ENCODE data around the gene AXIN1. TPM values are rescaled to one million over a fixed set of nuclear protein-coding genes. Genes with fewer than 3 reads are reported as not detected.
A peak's percentile ranks its signal among the peaks of the same experiment; 100 is the strongest.

The AXIN1 gene
- total and polyA plus RNA-seq, 5 donors from 2014 or later, result 1.1 to 45.2 (median 1.7) TPM

DNA sequence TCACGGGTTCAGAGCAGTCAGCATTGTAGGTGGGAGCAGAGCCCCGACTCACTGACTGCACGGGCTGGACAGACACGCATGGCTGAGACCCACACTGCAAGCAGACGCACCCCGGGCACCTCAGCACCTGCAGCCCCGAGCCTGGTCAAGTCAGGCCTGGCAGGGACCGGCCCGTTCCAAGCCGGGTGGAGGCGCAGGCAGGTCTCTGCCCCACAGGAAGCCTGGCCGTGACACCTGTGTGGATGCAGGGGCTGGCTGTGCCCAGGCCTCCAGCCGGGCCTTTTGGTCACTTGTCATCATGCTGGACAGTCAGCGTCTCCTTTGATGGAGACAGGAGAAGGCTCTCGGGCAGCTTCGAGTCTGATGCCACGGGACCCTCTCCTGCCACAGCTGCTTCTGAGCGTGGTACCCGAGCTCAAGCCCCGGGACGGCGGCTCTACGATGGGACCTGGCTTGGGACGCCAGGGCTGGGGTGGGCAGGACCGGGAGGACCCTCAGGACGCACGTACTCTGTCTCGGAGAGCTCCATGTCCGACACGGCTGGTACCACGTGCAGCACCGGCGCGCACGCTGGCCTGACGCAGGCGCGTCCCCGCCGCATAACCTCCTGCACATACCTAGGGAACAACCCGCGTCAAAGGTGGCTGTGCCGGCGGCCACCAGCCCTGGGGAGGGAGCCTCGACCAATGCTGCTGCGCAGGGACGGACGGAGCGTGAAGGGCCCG lies 61.7 kb downstream of the AXIN1 start:
- Mint-ChIP-seq H3K27me3 (peaks cover 5% of the 10 kb centered on the region), H3K4me1 (no peaks in the 10 kb centered on the region), H3K36me3 (peaks cover 14% of the 10 kb centered on the region), H3K4me3 (no peak overlapping the region), H3K27ac (no peak overlapping the region), H3K9me3 (peaks cover 0 to 2% (median 0%) of the 10 kb centered on the region in 7 donors)
- H3K27ac ChIP-seq (ENCODE audit: insufficient read depth, low read length, poor library complexity, severe bottlenecking), result no peak overlapping the region
- peaks cover 29% of the 10 kb centered on the region for H3K36me3 ChIP-seq (ENCODE audit: control insufficient read depth, insufficient read depth, low read length)
- no peak for DNase-seq
- no peaks in the 10 kb centered on the region for H3K4me1 ChIP-seq (ENCODE audit: control insufficient read depth, insufficient read depth, low read length, poor library complexity, severe bottlenecking)
- H3K4me3 ChIP-seq (ENCODE audit: low read depth, low read length), result no peak overlapping the region
- no peak for ATAC-seq (ENCODE audit: low read depth in 2 of 2)
- no peaks in the 10 kb centered on the region for H3K27me3 ChIP-seq (ENCODE audit: control insufficient read depth, insufficient read depth, low read length)
- no peaks in the 10 kb centered on the region for H3K9me3 ChIP-seq (ENCODE audit: control insufficient read depth in 2 of 2, low read length in 2 of 2)

DNA sequence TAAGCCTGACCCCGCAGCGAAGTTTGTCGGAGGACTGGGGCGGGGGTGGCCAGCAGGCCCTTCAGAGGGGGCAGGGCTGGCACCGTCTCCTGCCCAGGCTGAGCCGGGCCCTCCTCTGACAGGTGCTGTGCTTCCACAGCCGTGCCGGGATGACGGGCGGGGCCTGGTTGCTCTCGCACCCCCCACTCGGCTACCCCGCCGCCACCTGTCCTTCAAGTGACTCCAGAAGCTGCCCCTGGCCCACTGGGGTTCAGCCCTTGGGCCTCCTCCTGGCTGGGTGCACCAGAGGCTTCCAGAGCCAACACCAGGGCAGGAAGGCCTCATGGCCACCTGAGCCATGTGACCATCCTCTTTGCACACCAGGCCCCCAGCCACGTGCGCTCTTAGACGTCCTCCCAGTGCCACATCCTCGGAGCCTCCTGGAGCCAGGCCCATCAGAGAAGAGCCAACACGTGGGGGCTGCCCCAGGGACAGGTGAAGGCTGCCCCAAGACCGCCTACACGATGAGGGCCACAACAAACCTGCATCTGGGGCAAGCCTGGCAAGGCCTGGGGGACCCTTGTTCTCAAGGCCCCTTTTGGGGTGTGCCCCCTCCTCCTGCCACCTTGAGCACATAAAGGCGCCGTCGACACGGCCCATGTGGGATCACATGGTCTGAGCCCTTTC lies 62.4 kb downstream of the AXIN1 start:
- Histone ChIP-seq H3K27me3 (ENCODE audit: control insufficient read depth, insufficient read depth, low read length) (no peaks in the 10 kb centered on the region), H3K27ac (ENCODE audit: insufficient read depth, low read length, poor library complexity, severe bottlenecking) (no peak overlapping the region), H3K4me3 (ENCODE audit: low read depth, low read length) (no peak overlapping the region), H3K4me1 (ENCODE audit: control insufficient read depth, insufficient read depth, low read length, poor library complexity, severe bottlenecking) (no peaks in the 10 kb centered on the region), H3K9me3 (ENCODE audit: control insufficient read depth in 2 of 2, low read length in 2 of 2) (no peaks in the 10 kb centered on the region), H3K36me3 (ENCODE audit: control insufficient read depth, insufficient read depth, low read length) (peaks cover 29% of the 10 kb centered on the region)
- H3K4me1 Mint-ChIP-seq, result no peaks in the 10 kb centered on the region
- H3K36me3 Mint-ChIP-seq, result peaks cover 14% of the 10 kb centered on the region
- no peak overlapping the region for H3K27ac Mint-ChIP-seq
- ATAC-seq (ENCODE audit: low read depth in 2 of 2) (no peak), DNase-seq (no peak)
- H3K9me3 Mint-ChIP-seq, result peaks cover 0 to 2% (median 0%) of the 10 kb centered on the region in 7 donors
- H3K27me3 Mint-ChIP-seq, result peaks cover 5% of the 10 kb centered on the region
- no peak overlapping the region for H3K4me3 Mint-ChIP-seq

DNA sequence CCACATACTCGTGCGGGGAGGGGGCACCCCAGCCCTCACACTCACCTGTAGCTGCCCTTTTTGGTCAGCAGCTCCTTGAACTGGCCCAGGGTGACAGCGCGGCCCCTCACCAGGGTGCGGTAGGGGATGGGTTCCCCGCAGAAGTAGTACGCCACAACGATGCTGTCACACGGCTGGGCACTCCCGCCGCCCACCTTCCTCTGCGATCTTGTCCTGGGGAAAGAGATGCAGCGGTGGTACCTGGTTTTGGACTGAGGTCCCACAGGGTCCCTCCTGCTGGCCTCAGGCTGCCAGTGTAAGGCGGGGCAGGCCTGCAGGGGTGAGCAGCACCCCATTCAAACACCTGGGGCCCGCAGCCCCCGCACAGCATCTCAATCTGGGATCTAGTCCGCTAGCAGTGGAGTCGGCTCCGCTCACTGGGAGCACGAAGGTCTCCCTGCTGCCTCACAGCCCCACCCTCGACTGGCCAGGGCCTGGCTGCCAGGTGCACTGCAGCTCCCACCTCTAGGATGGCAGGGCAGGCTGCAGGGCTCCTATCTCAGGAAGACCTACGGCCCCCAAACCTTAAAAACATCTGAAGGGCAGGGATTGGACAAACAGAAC lies 63.0 kb downstream of the AXIN1 start:
- no peak for ATAC-seq (ENCODE audit: low read depth in 2 of 2)
- no peak overlapping the region for H3K4me3 ChIP-seq (ENCODE audit: low read depth, low read length)
- DNase-seq, result no peak
- H3K4me1 ChIP-seq (ENCODE audit: control insufficient read depth, insufficient read depth, low read length, poor library complexity, severe bottlenecking), result no peaks in the 10 kb centered on the region
- Mint-ChIP-seq H3K27me3 (peaks cover 5% of the 10 kb centered on the region), H3K27ac (no peak overlapping the region), H3K36me3 (peaks cover 14% of the 10 kb centered on the region), H3K4me1 (no peaks in the 10 kb centered on the region), H3K9me3 (peaks cover 0 to 2% (median 0%) of the 10 kb centered on the region in 7 donors), H3K4me3 (no peak overlapping the region)
- peaks cover 29% of the 10 kb centered on the region for H3K36me3 ChIP-seq (ENCODE audit: control insufficient read depth, insufficient read depth, low read length)
- H3K9me3 ChIP-seq (ENCODE audit: control insufficient read depth in 2 of 2, low read length in 2 of 2), result no peaks in the 10 kb centered on the region
- no peak overlapping the region for H3K27ac ChIP-seq (ENCODE audit: insufficient read depth, low read length, poor library complexity, severe bottlenecking)
- no peaks in the 10 kb centered on the region for H3K27me3 ChIP-seq (ENCODE audit: control insufficient read depth, insufficient read depth, low read length)

DNA sequence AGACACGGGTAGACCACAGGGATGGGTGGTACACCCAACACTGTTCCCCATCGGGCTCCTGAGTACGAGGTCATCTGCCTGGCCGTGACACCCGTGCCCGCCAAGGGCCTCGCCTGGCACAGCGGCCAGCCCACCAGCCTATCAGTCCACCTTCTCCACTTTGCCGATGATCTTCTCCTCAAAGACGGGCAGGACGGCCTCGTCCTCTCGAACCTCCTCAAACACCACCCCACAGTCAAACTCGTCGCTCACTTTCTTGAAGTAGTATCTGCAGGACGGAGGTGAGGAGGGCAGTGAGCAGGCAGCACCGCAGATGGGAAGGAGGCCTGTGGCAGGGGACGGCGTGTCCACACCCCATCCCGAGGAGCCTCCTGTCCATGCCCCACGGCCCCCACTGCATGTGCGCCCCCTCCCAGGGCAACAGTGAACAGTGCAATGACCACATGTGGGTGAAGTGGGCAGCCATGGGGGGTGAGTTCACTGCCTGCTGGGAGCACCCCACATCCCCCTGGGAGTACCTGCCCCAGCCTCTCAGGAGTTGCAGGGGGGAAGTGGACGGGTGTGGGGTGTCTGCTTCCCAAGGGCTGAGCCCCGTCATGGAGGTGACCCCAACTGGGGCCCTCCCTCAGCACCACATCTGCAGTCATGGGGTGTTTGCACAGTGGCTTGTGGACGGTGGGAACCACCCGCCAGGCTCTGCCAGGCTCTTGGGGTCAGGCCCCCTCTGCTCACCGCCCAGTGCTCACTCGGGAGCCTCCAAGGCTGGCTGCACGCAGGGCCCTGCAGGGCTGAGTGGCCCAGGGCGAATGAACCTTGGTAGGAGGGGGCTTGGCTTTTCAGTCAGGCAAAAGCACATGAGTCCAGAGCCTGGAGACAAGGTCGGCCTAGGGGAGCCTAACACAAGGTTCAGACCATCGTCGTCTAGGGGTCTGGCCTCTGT lies 64.3 kb downstream of the AXIN1 start:
- H3K27me3 ChIP-seq (ENCODE audit: control insufficient read depth, insufficient read depth, low read length), result no peaks in the 10 kb centered on the region
- ATAC-seq (ENCODE audit: low read depth in 2 of 2) (no peak), DNase-seq (no peak)
- Mint-ChIP-seq H3K36me3 (peaks cover 14% of the 10 kb centered on the region), H3K4me1 (no peaks in the 10 kb centered on the region), H3K27me3 (peaks cover 5% of the 10 kb centered on the region), H3K4me3 (no peak overlapping the region), H3K27ac (no peak overlapping the region), H3K9me3 (no peaks in the 10 kb centered on the region)
- no peaks in the 10 kb centered on the region for H3K4me1 ChIP-seq (ENCODE audit: control insufficient read depth, insufficient read depth, low read length, poor library complexity, severe bottlenecking)
- no peak overlapping the region for H3K27ac ChIP-seq (ENCODE audit: insufficient read depth, low read length, poor library complexity, severe bottlenecking)
- H3K9me3 ChIP-seq (ENCODE audit: control insufficient read depth in 2 of 2, low read length in 2 of 2), result no peaks in the 10 kb centered on the region
- peaks cover 28% of the 10 kb centered on the region for H3K36me3 ChIP-seq (ENCODE audit: control insufficient read depth, insufficient read depth, low read length)
- no peak overlapping the region for H3K4me3 ChIP-seq (ENCODE audit: low read depth, low read length)

DNA sequence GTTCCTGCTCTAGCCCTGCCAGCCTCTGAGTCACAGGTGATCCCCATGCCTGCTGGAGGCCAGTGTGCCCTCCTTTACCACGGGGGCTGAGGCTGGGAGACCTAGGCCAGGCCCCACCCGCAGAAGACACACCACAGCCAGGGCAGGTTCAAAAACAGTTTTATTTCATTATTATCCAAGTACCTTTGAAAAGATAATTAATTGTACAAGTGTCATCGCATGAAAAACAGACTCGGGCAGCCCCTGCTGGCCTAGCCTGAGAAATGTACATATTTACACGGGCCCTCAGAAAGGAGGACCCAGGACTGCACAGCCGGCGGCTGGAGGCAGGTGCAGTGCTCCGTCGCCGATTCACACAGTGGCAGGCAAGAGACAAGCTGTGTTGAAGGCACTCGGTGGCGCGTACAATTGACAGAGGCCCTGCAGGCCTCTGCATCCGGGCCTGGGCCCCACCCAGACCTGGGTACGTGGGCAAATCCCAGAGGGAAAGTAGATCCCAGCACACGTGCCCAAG lies 65.2 kb downstream of the AXIN1 start:
- no peak for ATAC-seq (ENCODE audit: low read depth in 2 of 2)
- Histone ChIP-seq H3K4me1 (ENCODE audit: control insufficient read depth, insufficient read depth, low read length, poor library complexity, severe bottlenecking) (no peaks in the 10 kb centered on the region), H3K27ac (ENCODE audit: insufficient read depth, low read length, poor library complexity, severe bottlenecking) (no peak overlapping the region), H3K36me3 (ENCODE audit: control insufficient read depth, insufficient read depth, low read length) (peaks cover 20% of the 10 kb centered on the region), H3K9me3 (ENCODE audit: control insufficient read depth in 2 of 2, low read length in 2 of 2) (no peaks in the 10 kb centered on the region), H3K4me3 (ENCODE audit: low read depth, low read length) (no peak overlapping the region), H3K27me3 (ENCODE audit: control insufficient read depth, insufficient read depth, low read length) (no peaks in the 10 kb centered on the region)
- Mint-ChIP-seq H3K4me1 (no peaks in the 10 kb centered on the region), H3K27ac (no peak overlapping the region), H3K4me3 (no peak overlapping the region), H3K9me3 (no peaks in the 10 kb centered on the region), H3K27me3 (peaks cover 5% of the 10 kb centered on the region), H3K36me3 (peaks cover 8% of the 10 kb centered on the region)
- no peak for DNase-seq

DNA sequence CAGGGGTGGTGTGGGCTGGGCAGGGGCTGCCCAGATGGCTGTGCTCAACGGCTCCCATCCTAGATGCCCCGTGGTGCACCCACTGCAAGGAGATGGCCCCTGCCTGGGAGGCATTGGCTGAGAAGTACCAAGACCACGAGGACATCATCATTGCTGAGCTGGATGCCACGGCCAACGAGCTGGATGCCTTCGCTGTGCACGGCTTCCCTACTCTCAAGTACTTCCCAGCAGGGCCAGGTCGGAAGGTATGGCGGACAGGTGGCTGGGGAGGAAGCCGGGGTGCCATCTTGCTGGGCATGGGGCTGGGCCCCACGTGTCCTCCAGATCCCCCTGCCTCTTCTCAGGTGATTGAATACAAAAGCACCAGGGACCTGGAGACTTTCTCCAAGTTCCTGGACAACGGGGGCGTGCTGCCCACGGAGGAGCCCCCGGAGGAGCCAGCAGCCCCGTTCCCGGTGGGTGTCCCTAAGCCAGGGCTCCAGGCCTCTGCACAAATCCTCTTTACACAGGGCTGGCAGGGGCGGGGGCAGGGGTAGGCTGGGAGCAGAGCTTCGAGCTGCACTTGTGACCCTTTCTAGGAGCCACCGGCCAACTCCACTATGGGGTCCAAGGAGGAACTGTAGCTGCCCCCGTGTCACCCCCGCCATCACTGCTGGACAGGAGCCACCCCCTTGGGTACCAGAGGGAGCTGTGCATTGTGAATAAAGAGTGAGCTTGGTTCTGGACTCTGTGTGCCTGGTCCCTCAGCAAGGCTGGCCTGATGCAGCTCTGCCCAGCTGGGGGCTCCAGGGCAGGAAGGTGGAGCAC lies 65.8 kb downstream of the AXIN1 start:
- Histone ChIP-seq H3K4me3 (ENCODE audit: low read depth, low read length) (no peak overlapping the region), H3K4me1 (ENCODE audit: control insufficient read depth, insufficient read depth, low read length, poor library complexity, severe bottlenecking) (no peaks in the 10 kb centered on the region), H3K36me3 (ENCODE audit: control insufficient read depth, insufficient read depth, low read length) (peaks cover 15% of the 10 kb centered on the region), H3K9me3 (ENCODE audit: control insufficient read depth in 2 of 2, low read length in 2 of 2) (no peaks in the 10 kb centered on the region), H3K27me3 (ENCODE audit: control insufficient read depth, insufficient read depth, low read length) (no peaks in the 10 kb centered on the region), H3K27ac (ENCODE audit: insufficient read depth, low read length, poor library complexity, severe bottlenecking) (no peak overlapping the region)
- peak overlapping the region in 1 of 3 donors; percentile 85 for H3K27ac Mint-ChIP-seq
- DNase-seq (no peak), ATAC-seq (ENCODE audit: low read depth in 2 of 2) (no peak)
- peaks cover 8% of the 10 kb centered on the region for H3K36me3 Mint-ChIP-seq
- no peaks in the 10 kb centered on the region for H3K9me3 Mint-ChIP-seq
- H3K27me3 Mint-ChIP-seq, result peaks cover 5% of the 10 kb centered on the region
- H3K4me3 Mint-ChIP-seq, result no peak overlapping the region
- no peaks in the 10 kb centered on the region for H3K4me1 Mint-ChIP-seq
